Measurements from ENCODE around the gene HOXA11.

The HOXA11 gene

GRCh38 chr7:27185013-27185853 lies at the start of gene HOXA11:
TSS of gene HOXA11 (minus strand) at chr7:27185232. CDS start at chr7:27185144, 88 bp downstream.
- no peak for TF ChIP-seq GATA1 (IDR thresholded peaks at IDR 0.05; ENCODE audit: low read depth, low read length)
- no peak for TF ChIP-seq POLR2A (IDR thresholded peaks at IDR 0.05; ENCODE audit: low read length)
- peak in 1 of 2 experiments; percentile 16 for DNase-seq

GRCh38 chr7:27229448-27229847 lies 44.4 kb upstream of the HOXA11 start:
- no peak for TF ChIP-seq GATA1 (IDR thresholded peaks at IDR 0.05; ENCODE audit: low read depth, low read length)
- no peak for TF ChIP-seq POLR2A (IDR thresholded peaks at IDR 0.05; ENCODE audit: low read length)
- DNase-seq = no peak

- no peak for DNase-seq
- TF ChIP-seq GATA1 (IDR thresholded peaks at IDR 0.05; ENCODE audit: low read depth, low read length) (no peak), POLR2A (IDR thresholded peaks at IDR 0.05; ENCODE audit: low read length) (no peak)
These were observed 40.2 kb upstream of the HOXA11 start for GRCh38 chr7:27224983-27225934.

GRCh38 chr7:27223941-27224575 lies 39.0 kb upstream of the HOXA11 start:
- no peak for TF ChIP-seq POLR2A (IDR thresholded peaks at IDR 0.05; ENCODE audit: low read length)
- no peak for TF ChIP-seq GATA1 (IDR thresholded peaks at IDR 0.05; ENCODE audit: low read depth, low read length)
- DNase-seq = no peak

- no peak for DNase-seq
- TF ChIP-seq POLR2A (IDR thresholded peaks at IDR 0.05; ENCODE audit: low read length) (no peak), GATA1 (IDR thresholded peaks at IDR 0.05; ENCODE audit: low read depth, low read length) (no peak)
These were observed 36.3 kb upstream of the HOXA11 start for GRCh38 chr7:27221201-27221797.

- DNase-seq = no peak
- TF ChIP-seq POLR2A (IDR thresholded peaks at IDR 0.05; ENCODE audit: low read length) = no peak
- TF ChIP-seq GATA1 (IDR thresholded peaks at IDR 0.05; ENCODE audit: low read depth, low read length) = no peak
These were observed 35.5 kb upstream of the HOXA11 start for GRCh38 chr7:27220440-27220955.

- no peak for DNase-seq
- TF ChIP-seq GATA1 (IDR thresholded peaks at IDR 0.05; ENCODE audit: low read depth, low read length) (no peak), POLR2A (IDR thresholded peaks at IDR 0.05; ENCODE audit: low read length) (no peak)
These were observed 34.8 kb upstream of the HOXA11 start for GRCh38 chr7:27219821-27220220.

- no peak for TF ChIP-seq POLR2A (IDR thresholded peaks at IDR 0.05; ENCODE audit: low read length)
- TF ChIP-seq GATA1 (IDR thresholded peaks at IDR 0.05; ENCODE audit: low read depth, low read length) = no peak
- no peak for DNase-seq
These were observed 32.9 kb upstream of the HOXA11 start for GRCh38 chr7:27217951-27218350.

GRCh38 chr7:27215356-27215755 lies 30.3 kb upstream of the HOXA11 start:
- TF ChIP-seq POLR2A (IDR thresholded peaks at IDR 0.05; ENCODE audit: low read length) = no peak
- TF ChIP-seq GATA1 (IDR thresholded peaks at IDR 0.05; ENCODE audit: low read depth, low read length) = no peak
- DNase-seq = no peak

- no peak for TF ChIP-seq GATA1 (IDR thresholded peaks at IDR 0.05; ENCODE audit: low read depth, low read length)
- TF ChIP-seq POLR2A (IDR thresholded peaks at IDR 0.05; ENCODE audit: low read length) = no peak
- no peak for DNase-seq
These were observed 29.4 kb upstream of the HOXA11 start for GRCh38 chr7:27214239-27214950.

- no peak for DNase-seq
- TF ChIP-seq POLR2A (IDR thresholded peaks at IDR 0.05; ENCODE audit: low read length) (no peak), GATA1 (IDR thresholded peaks at IDR 0.05; ENCODE audit: low read depth, low read length) (no peak)
These were observed 28.6 kb upstream of the HOXA11 start for GRCh38 chr7:27213433-27214238.
